GM19351 (cell line): ENCODE data around the gene CLCN2.

Experiments used
- ATAC-seq: cut with Tn5 transposase; IDR thresholded peaks from one replicate; pipeline ENCODE4 v1.9.1; 2021; ENCODE audit warnings: mild to moderate bottlenecking, moderate library complexity; ENCODE audit not compliant: unreplicated experiment

CLCN2 gene

DNA sequence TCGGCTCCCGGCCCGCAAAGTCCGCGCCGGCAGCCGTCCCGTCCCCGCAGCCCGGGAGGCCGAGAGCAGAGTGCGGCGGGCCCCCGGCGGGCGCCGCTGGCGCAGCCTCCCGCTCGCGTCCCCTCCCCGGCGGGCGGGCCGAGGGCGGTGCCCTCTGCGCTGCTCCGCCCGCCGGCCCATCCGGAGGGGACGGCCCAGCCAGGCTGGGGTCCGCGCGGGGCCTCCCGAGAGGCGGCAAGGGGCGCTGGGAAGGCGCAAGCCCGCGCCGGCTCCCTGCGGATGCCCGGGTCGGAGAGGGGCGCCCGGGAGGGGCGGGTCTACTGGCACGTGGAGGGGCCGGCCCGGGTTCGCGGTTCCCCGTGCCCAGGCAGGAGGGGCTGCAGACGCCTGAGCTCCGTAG is at the start of gene CLCN2, which contains the start of gene POLR2H:
Gene CLCN2, minus strand, starts transcription at position 74 of the 400 bp plus-strand sequence. CDS start 126 bp downstream, outside the sequence.
Gene POLR2H, plus strand, starts transcription at position 179 of the 400 bp plus-strand sequence. CDS start 1,783 bp downstream, outside the sequence.
- peak; percentile 33 for ATAC-seq

DNA sequence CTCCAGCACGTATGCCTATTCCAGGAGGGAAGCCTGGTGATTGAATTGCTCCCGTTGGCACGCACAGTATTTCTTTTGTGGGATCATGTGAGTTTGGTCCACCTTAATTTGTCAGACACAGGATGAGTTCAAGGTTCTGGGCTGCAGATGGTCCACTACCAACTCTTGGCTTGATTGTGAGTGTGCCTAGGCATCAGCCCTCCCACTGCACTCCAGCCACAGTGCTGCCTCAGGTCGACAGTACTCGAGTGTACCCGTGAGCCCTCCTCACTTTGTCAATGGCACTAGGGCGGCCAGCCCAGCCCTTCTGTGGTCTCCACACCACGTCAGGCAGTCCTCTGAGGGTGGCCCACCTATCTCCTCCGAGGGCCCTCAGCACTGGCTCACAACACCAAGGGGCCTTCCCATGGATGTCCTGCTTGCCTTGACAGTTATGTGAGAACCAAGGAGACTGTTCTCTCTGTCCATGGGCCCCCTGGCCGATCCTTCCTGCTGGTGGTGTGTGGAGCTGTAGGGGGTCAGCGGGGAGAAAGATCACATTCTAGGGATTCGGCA is 48.6 kb upstream of the CLCN2 start:
- ATAC-seq, result no peak

DNA sequence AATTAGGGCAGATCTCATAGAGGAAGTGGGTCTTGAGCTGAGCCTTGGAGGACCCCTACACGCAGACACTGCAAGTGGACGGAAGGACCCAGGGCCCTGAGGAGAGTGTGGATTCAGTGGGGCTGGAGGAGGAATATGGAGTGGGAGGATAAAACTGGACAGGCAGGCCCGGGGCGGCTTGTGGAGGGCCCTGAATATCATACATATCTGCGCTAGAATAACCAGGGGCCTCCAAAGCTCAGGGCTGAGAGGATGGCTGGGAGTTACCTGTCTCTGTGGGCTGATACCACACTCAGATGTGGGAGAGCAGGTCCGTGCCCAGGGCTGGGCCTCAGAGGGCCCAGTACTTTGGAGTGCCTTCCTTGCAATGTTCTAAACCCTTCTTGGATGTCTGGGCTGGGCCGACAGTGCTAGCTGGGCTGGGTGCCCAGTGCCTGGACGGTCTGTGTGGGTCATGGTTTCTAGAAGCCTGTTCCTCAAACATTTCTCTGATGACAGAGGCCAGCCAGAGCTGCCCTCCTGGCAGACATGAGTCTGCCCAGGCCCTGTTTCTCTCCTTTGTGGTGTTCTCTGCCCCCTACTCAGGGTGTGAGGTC is 48.0 kb upstream of the CLCN2 start:
- ATAC-seq, result no peak

DNA sequence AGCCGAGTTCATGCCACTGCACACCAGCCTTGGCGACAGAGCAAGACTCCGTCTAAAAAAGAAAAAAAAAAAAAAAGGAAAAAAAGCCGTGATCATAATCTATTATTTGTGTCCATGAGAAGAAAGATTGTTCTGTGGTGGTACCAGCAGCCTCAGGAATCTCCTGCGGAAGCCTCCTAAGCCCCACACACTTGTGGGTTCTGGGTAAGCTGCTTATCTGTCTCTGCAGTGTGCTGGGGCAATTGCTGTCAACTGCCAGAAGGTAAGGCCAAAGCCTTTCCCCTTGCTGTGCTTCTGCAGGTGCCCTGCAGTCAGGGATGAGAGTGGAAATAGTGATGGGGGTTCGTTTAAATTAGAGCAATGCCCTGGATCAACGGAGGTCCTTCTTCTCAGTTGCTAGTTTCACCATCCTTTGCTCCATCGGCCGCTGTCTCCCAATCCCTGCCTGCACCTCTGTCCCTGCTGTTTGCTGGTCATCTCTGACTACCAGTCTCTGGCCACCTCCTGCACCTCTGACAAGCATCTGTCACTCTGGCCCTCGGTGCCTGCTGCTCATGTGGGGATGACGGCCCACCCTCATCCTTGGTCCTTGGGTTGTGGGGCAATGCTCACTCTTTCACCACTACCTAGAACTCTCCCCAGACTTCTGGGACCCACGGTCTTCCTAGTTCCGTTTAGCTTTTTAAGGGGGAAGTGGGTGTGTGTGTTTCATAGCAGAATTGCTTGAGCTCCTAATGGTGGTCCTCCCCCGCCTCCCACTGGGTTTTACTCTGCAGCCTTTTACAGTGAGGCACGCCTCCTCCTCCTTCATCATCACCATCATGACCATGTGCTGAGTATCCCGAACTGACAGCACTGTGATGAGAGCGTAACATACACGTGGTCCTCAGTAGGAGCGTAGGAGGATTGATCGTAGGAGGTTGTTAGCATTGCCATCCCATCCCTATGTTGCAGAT is 43.9 kb upstream of the CLCN2 start:
- ATAC-seq, result no peak

DNA sequence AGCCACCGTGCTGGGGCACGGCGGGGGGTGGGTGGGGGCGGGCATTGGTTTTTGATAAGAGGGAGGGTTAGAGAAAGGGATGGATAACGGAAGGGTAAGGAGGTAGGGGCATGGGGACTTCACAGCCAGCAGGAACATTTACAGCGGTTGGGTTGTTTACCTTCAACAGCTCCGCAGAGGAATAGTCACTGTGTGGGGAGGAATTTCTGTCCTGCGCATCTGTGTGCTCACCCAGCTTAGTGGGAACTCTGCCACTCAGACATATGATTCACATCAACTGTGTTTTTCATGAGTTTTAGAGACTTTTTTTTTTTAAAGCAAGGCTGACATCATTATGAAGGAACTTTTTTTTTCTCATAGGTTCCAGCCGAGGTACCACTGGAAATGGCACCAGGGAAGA is 38.0 kb upstream of the CLCN2 start:
- ATAC-seq, result no peak

DNA sequence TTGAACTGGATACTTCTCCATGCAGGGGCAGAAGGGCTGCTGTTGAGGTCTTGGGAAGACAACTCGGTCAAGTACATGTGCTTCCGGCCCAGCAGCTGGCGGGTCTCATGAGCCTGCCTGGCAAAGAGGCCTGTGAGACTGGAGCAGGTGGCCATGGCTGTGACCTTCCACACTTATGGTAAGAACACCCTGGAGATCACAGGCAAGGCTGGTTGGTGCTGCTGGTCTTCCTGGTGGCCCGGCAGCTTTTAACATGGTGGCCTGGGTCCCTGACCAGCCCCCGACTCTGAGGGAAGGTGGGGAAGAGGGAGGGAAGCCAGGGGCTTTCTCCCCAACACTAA is 33.9 kb upstream of the CLCN2 start:
- ATAC-seq, result no peak

DNA sequence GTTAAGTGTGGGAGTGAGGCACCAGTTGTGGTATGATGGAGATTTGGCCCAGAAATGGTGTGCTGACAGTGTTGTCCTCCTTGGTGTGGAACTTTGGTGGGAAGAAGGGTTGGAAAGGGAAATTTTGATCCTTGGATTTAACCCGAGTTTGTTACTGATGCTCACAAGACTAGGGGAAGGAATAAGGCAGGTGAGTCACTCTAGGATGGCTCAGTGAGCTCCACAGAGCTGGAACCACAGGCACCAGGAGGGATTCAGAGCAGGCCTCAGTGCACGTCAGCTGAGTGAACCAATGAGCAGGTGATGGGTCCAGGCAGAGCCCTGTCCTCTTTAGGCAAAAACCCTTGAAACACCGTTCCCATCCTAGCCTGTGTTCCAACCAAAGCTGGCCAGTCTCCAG is 29.9 kb upstream of the CLCN2 start:
- ATAC-seq, result no peak

DNA sequence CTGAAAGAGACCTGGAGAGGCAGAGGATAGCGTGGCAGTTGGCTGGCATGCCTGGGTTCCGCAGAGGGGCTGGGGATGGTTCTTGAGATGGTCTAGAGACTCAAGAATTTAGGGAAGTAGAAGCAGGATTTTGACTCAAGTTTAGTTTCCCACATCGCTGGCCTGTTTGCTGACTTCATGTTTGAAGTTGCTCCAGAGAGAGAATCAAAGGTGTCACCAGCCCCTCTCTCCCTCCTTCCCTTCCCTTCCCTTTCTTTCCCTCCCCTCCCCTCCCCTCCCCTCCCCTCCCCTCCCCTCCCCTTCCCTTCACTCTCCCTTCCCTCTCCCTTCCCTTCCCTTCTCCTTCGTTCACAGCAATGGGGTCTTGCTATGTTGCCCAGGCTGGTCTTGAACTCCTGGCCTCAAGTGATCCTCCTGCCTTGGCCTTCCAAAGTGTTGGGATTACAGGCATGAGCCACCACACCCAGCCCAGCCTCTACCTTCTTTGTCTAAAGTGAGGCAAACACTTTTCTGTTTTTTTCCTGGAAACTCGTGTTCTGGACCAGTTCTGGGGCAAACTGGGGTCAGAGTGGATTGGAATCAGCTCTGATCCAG is 28.6 kb upstream of the CLCN2 start:
- ATAC-seq, result no peak

DNA sequence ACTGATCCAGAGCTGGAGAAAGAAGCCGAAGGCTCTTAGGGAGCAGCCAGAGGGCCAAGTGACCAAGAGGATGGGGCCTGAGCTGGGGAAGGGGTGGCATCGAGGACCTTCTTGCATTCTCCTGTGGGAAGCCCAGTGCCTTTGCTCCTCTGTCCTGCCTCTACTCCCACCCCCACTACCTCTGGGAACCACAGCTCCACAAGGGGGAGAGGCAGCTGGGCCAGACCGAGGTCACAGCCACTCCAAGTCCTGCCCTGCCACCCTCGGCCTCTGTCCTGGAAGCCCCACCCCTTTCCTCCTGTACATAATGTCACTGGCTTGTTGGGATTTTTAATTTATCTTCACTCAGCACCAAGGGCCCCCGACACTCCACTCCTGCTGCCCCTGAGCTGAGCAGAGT is 28.0 kb upstream of the CLCN2 start:
- no peak for ATAC-seq

DNA sequence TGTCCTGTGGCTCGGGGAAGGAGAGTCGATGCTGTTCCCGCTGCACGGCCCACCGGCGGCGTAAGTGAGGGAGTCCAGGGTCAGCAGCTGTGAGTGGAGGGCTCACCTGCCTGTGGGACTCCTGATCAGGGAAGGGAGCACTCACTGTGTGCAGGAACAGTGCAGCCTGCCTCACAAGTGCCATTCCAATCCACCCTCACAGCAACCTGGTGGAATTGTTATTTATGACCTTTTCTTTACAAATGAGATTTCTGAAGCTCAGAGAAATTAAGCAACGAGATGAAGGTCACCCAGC is 27.5 kb upstream of the CLCN2 start:
- no peak for ATAC-seq

DNA sequence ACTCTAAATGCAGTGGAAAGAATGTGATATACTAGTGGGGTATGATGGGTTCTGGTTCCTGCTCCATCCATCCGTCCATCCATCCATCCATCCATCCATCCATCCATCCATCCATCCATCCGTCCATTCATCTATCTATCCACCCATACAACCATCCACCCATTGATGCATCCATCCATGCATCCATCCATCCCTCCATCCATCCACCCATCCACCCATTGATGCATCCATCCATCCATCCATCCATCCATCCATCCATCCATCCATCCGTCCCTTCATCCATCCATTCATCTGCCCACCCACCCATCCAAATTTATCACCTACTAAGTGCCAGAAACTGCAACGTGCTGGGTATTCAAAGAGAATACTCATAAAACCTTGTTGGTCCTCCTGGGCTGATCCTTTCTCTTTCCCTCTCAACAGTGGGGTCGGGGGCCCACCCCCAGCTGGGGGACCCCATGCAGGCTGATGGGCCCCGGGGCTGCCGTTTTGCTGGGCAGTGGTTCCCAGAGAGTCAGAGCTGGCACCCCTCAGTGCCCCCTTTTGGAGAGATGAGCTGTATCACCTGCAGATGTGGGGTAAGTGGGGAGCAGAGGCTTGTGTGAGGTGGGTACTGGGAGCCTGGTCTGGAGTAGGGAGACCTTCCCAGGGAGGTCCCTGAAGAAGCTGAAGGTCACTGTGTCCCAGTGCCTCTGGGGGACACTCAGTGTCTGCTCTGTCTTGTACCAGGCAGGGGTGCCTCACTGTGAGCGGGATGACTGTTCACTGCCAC is 26.9 kb upstream of the CLCN2 start:
- ATAC-seq, result no peak

DNA sequence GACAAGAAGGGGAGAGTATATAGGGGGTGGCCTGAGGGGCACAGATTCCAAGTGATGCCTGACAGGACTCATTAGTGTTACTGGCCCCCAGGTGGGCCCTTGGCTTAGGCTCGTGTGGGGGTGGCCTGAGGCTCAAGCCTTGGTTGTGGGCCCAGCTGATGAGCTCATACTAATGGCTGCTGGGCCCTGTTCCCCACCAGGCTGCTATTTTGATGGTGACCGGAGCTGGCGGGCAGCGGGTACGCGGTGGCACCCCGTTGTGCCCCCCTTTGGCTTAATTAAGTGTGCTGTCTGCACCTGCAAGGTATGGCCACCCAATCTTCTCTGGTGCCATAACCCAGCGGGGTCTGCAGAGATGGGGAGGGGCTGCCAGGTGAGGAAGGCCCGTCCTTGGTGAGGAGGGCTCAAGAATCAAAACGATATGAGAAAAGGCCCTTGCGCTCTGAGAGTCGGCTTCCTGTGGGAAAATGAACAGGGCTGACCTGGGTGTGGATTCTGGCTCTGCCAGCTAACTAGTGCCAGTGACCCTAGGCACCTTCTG is 25.8 kb upstream of the CLCN2 start:
- ATAC-seq, result no peak

DNA sequence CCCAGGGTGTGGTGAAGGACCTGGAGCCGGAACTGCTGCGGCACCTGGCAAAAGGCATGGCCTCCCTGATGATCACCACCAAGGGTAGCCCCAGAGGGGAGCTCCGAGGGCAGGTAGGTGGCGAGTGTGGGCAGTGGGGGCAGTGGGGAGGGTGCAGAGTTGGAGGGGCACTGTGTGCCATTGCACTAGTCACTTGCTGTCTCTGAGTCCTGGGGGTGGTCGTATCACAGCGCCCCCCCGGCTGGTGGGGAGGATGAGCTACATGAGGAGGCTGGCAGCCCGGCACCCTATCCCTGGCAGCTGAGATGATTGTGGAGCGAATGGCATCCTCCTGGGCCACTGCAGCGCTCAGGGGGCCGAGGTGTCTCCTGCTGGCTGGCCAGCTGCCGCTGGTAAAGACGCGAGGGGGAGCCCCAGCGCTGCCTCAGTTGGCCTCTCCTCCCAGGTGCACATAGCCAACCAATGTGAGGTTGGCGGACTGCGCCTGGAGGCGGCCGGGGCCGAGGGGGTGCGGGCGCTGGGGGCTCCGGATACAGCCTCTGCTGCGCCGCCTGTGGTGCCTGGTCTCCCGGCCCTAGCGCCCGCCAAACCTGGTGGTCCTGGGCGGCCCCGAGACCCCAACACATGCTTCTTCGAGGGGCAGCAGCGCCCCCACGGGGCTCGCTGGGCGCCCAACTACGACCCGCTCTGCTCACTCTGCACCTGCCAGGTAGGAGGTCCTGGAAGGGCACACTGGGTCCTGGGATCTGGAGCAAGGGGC is 24.8 kb upstream of the CLCN2 start:
- ATAC-seq, result no peak

DNA sequence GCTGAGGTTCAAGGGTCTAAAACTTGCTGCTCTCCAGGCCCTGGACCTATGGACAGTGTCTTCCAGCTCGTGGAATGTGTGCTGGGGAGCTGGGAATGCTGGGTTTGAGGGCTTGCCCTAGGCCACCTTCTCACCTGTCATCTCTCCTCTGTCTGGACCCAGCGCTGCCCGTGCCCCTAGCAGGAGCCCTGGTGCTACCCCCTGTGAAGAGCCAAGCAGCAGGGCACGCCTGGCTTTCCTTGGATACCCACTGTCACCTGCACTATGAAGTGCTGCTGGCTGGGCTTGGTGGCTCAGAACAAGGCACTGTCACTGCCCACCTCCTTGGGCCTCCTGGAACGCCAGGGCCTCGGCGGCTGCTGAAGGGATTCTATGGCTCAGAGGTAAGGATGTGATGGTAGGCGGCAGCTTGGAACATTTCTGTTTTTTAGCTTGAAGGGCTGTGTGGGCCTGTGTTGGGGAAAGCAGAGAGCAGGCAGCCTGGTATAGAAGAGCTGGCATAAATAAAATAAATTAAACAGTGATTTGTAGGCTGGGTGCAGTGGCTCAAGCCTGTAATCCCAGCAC is 23.5 kb upstream of the CLCN2 start:
- ATAC-seq, result no peak

DNA sequence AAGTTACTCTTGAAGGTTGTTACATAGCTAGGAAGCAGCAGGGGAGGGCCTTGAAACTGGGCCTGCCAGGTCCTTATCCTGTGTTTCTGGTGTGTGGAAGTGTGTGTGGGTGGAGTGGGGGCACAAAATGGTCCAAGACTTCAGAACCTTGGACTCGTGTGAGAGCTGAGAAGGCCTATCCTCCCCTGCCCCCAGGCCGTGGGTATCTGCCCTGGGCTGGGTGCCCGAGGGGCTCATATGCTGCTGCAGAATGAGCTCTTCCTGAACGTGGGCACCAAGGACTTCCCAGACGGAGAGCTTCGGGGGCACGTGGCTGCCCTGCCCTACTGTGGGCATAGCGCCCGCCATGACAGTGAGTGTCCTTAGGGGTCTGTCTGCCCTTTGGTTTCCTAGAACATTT is 22.9 kb upstream of the CLCN2 start:
- no peak for ATAC-seq

DNA sequence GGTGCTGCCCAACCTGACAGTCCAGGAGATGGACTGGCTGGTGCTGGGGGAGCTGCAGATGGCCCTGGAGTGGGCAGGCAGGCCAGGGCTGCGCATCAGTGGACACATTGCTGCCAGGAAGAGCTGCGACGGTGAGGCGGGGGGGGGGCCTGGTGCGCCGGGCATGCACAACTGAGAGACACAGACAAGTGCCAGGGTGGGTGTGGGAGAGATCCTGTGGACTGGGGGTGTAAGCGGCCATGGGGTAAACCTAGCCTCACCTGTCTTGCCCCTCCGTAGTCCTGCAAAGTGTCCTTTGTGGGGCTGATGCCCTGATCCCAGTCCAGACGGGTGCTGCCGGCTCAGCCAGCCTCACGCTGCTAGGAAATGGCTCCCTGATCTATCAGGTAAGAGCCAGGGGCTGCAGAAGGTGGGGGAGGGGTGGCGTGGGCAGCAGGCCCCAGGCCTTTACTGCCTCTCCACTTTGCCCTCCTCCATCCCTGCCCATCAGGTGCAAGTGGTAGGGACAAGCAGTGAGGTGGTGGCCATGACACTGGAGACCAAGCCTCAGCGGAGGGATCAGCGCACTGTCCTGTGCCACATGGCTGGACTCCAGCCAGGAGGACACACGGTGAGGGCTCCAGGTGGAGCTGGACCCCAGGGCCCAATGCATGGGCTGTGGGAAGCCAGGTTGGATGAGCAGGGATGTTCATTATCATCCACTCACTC is 21.8 kb upstream of the CLCN2 start:
- ATAC-seq, result no peak

DNA sequence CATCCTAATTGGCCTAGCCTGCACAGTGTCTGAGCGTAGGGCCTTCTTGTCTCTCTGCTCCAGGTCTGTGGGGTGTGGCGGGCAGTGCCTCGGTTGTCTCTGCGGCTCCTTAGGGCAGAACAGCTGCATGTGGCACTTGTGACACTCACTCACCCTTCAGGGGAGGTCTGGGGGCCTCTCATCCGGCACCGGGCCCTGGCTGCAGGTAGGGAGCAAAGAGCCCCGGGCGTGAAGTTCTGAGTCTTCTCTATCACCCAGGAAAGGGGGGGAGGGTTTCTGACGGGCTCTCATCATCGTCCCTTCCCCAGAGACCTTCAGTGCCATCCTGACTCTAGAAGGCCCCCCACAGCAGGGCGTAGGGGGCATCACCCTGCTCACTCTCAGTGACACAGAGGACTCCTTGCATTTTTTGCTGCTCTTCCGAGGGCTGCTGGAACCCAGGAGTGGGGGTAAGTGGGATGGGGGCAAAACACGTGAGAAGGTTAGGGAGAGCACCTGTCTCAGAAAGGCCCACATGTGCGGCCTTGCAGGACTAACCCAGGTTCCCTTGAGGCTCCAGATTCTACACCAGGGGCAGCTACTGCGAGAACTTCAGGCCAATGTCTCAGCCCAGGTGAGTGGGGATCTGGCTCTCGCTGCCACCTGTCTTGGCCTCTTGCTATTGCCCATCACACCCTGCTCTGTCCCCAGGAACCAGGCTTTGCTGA is 21.1 kb upstream of the CLCN2 start:
- no peak for ATAC-seq
